SK-N-SH treated with all-trans-retinoic acid at 6 μM for 48 hours (cell line): Measurements from ENCODE around the gene MRPL58.

Experiments
- ATAC-seq: fragments of 200-7000 bp; cut with Tn5 transposase; 3 replicates; pipeline ENCODE4 v1.9.1; 2020; ENCODE audit warnings: mild to moderate bottlenecking, moderate library complexity
- ARNTL ChIP-seq: fragments of 450-650 bp; formaldehyde crosslinking; IDR thresholded peaks from 2 replicates; pipeline ENCODE4 v1.5.0; 2020; ENCODE audit warnings: low read depth, mild to moderate bottlenecking, moderate library complexity, borderline replicate concordance
- CSDC2 ChIP-seq: fragments of 250-450 bp; sonication (Bioruptor Pico); IDR thresholded peaks from 2 replicates; pipeline ENCODE4 v1.5.0; 2020; ENCODE audit warnings: mild to moderate bottlenecking, moderate library complexity
- GLIS3 ChIP-seq: fragments of 250-450 bp; sonication (Bioruptor Pico); IDR thresholded peaks from 2 replicates; pipeline ENCODE4 v1.5.0; 2020; ENCODE audit warnings: mild to moderate bottlenecking, moderate library complexity
- ISL1 ChIP-seq: fragments of 250-450 bp; sonication (Bioruptor Pico); IDR thresholded peaks from 2 replicates; pipeline ENCODE4 v2.1.2; 2022; ENCODE audit warnings: mild to moderate bottlenecking, moderate library complexity
- OSR1 ChIP-seq: fragments of 250-450 bp; sonication (Bioruptor Pico); IDR thresholded peaks from 2 replicates; pipeline ENCODE4 v1.8.0; 2022; ENCODE audit warnings: moderate library complexity, mild to moderate bottlenecking, inconsistent platforms
- PPARA ChIP-seq: fragments of 250-450 bp; sonication (Bioruptor Pico); IDR thresholded peaks from 2 replicates; pipeline ENCODE4 v1.5.0; 2020; ENCODE audit warnings: mild to moderate bottlenecking, borderline replicate concordance
- RARB ChIP-seq: fragments of 250-450 bp; sonication (Bioruptor Pico); IDR thresholded peaks from 2 replicates; pipeline ENCODE4 v1.8.0; 2021; ENCODE audit warnings: mild to moderate bottlenecking, moderate library complexity
- SNAI2 ChIP-seq: fragments of 250-450 bp; sonication (Bioruptor Pico); IDR thresholded peaks from 2 replicates; pipeline ENCODE4 v1.5.0; 2020; ENCODE audit warnings: mild to moderate bottlenecking, moderate library complexity
- TCF4 ChIP-seq: fragments of 250-450 bp; sonication (Bioruptor Pico); IDR thresholded peaks from 2 replicates; pipeline ENCODE4 v1.8.0; 2021; ENCODE audit warnings: mild to moderate bottlenecking, moderate library complexity, borderline replicate concordance
- TOX ChIP-seq: fragments of 250-450 bp; sonication (Bioruptor Pico); IDR thresholded peaks from 2 replicates; pipeline ENCODE4 v1.8.0; 2021; ENCODE audit warnings: mild to moderate bottlenecking, moderate library complexity, borderline replicate concordance
- ZC3H10 ChIP-seq: fragments of 250-450 bp; sonication (Bioruptor Pico); IDR thresholded peaks from 2 replicates; pipeline ENCODE4 v1.5.1; 2021; ENCODE audit warnings: mild to moderate bottlenecking, moderate library complexity
- ZFP3 ChIP-seq: fragments of 250-450 bp; sonication (Bioruptor Pico); IDR thresholded peaks from 2 replicates; pipeline ENCODE4 v1.5.0; 2020; ENCODE audit warnings: mild to moderate bottlenecking, moderate library complexity
- ZNF565 ChIP-seq: fragments of 450-650 bp; formaldehyde crosslinking; conservative IDR thresholded peaks from 2 replicates; pipeline ENCODE4 v1.5.0; 2020; ENCODE audit warnings: low read depth, mild to moderate bottlenecking, moderate library complexity
- ZNF70 ChIP-seq: fragments of 450-650 bp; formaldehyde crosslinking; IDR thresholded peaks from 2 replicates; pipeline ENCODE4 v1.5.0; 2020; ENCODE audit warnings: mild to moderate bottlenecking, moderate library complexity
- ZNF8 ChIP-seq: fragments of 450-650 bp; formaldehyde crosslinking; IDR thresholded peaks from 2 replicates; pipeline ENCODE4 v1.5.0; 2020; ENCODE audit warnings: mild to moderate bottlenecking, moderate library complexity
- TF ChIP-seq, protein P1 (sequence below): fragments of 250-450 bp; sonication (Bioruptor Pico); IDR thresholded peaks from 2 replicates; pipeline ENCODE4 v1.8.0; 2021; ENCODE audit warnings: low read depth, mild to moderate bottlenecking, moderate library complexity, borderline replicate concordance
- TF ChIP-seq, protein P2 (sequence below): fragments of 250-450 bp; sonication (Bioruptor Pico); IDR thresholded peaks from 2 replicates; pipeline ENCODE4 v1.8.0; 2020; ENCODE audit warnings: mild to moderate bottlenecking, moderate library complexity, borderline replicate concordance
- TF ChIP-seq, protein P3 (sequence below): fragments of 250-450 bp; sonication (Bioruptor Pico); IDR thresholded peaks from 2 replicates; pipeline ENCODE4 v1.5.1; 2021; ENCODE audit warnings: mild to moderate bottlenecking, moderate library complexity
- TF ChIP-seq, protein P4 (sequence below): fragments of 250-450 bp; sonication (Bioruptor Pico); IDR thresholded peaks from 2 replicates; pipeline ENCODE4 v1.5.0; 2020; ENCODE audit warnings: mild to moderate bottlenecking, moderate library complexity
- TF ChIP-seq, protein P5 (sequence below): fragments of 250-450 bp; sonication (Bioruptor Pico); IDR thresholded peaks from 2 replicates; pipeline ENCODE4 v1.5.1; 2020; ENCODE audit warnings: low read depth, mild to moderate bottlenecking, moderate library complexity

The MRPL58 gene

DNA sequence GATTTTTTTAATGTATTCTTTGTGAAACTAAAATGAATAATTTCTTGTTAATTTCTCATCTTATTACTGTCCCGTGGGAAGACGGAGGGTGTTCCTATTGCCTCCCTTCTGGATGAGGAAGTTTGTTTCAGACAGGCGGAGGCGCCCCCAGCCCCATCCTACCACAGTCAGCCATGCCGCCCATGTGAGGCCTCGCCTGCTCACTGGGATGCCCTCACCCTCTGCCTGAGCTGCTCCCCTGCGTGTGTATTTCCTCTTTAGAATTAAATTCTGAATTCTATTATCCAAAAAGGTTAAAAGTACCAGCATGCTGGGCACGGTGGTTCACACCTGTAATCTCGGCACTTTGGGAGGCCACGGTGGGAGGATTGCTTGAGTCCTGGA lies 48.6 kb downstream of the MRPL58 start:
- no peak for ATAC-seq
- TF ChIP-seq, protein P1, sequence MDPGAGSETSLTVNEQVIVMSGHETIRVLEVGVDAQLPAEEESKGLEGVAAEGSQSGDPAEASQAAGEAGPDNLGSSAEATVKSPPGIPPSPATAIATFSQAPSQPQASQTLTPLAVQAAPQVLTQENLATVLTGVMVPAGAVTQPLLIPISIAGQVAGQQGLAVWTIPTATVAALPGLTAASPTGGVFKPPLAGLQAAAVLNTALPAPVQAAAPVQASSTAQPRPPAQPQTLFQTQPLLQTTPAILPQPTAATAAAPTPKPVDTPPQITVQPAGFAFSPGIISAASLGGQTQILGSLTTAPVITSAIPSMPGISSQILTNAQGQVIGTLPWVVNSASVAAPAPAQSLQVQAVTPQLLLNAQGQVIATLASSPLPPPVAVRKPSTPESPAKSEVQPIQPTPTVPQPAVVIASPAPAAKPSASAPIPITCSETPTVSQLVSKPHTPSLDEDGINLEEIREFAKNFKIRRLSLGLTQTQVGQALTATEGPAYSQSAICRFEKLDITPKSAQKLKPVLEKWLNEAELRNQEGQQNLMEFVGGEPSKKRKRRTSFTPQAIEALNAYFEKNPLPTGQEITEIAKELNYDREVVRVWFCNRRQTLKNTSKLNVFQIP, result no peak
- no peak for TF ChIP-seq PPARA (CRISPR knock-in tag)
- no peak for TF ChIP-seq CSDC2
- no peak for TF ChIP-seq TOX (CRISPR knock-in tag)
- no peak for TF ChIP-seq ARNTL (CRISPR knock-in tag)

DNA sequence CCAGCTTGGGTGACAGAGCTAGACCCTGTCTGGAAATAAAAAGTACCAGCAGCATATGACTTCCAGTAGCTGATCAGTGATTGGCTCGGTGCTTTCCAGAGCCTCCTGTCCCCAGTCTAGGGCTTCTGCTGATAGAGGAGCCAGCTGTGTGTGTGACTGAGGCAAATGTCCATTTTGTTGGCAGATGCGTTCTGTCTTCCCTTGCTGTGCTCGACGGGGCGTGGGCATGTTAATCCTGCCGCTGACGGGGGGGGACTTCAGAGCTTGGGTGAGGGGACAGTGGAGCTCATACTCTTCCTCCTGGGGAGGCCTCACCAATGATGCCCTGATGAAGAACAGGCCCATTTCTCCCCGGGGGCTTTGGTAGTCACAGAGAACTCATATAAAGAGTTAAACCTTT lies 49.1 kb downstream of the MRPL58 start:
- TF ChIP-seq ZNF8 (CRISPR knock-in tag) (no peak), GLIS3 (CRISPR knock-in tag) (no peak), TCF4 (CRISPR knock-in tag) (no peak), ZC3H10 (no peak), OSR1 (no peak), ISL1 (CRISPR knock-in tag) (no peak), ZFP3 (CRISPR knock-in tag) (no peak), ARNTL (CRISPR knock-in tag) (no peak)
- TF ChIP-seq, protein P2, sequence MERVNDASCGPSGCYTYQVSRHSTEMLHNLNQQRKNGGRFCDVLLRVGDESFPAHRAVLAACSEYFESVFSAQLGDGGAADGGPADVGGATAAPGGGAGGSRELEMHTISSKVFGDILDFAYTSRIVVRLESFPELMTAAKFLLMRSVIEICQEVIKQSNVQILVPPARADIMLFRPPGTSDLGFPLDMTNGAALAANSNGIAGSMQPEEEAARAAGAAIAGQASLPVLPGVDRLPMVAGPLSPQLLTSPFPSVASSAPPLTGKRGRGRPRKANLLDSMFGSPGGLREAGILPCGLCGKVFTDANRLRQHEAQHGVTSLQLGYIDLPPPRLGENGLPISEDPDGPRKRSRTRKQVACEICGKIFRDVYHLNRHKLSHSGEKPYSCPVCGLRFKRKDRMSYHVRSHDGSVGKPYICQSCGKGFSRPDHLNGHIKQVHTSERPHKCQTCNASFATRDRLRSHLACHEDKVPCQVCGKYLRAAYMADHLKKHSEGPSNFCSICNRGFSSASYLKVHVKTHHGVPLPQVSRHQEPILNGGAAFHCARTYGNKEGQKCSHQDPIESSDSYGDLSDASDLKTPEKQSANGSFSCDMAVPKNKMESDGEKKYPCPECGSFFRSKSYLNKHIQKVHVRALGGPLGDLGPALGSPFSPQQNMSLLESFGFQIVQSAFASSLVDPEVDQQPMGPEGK, result no peak
- TF ChIP-seq, protein P3, sequence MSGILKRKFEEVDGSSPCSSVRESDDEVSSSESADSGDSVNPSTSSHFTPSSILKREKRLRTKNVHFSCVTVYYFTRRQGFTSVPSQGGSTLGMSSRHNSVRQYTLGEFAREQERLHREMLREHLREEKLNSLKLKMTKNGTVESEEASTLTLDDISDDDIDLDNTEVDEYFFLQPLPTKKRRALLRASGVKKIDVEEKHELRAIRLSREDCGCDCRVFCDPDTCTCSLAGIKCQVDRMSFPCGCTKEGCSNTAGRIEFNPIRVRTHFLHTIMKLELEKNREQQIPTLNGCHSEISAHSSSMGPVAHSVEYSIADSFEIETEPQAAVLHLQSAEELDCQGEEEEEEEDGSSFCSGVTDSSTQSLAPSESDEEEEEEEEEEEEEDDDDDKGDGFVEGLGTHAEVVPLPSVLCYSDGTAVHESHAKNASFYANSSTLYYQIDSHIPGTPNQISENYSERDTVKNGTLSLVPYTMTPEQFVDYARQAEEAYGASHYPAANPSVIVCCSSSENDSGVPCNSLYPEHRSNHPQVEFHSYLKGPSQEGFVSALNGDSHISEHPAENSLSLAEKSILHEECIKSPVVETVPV (CRISPR knock-in tag), result no peak
- no peak for ATAC-seq

DNA sequence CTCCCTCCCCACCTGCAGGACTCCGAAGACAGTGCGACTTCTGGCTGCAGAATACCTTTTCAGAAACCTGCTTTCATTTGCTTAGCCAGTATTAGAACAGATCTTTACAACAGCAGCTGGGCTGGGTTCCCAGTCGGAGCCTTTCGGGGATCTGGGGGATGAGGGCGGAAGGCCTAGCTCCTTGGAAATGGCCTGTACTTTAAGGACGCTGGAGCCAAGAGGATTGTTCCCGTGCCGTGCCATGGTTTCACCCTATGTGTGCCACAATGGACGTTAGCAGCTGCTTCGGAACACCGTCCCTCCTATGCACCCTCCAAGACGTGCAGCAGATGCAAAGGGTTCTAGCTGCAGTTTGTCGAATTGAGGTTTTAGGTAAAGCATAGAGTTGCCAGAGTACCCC lies 50.7 kb downstream of the MRPL58 start:
- no peak for ATAC-seq
- no peak for TF ChIP-seq ZC3H10
- no peak for TF ChIP-seq RARB (CRISPR knock-in tag)

DNA sequence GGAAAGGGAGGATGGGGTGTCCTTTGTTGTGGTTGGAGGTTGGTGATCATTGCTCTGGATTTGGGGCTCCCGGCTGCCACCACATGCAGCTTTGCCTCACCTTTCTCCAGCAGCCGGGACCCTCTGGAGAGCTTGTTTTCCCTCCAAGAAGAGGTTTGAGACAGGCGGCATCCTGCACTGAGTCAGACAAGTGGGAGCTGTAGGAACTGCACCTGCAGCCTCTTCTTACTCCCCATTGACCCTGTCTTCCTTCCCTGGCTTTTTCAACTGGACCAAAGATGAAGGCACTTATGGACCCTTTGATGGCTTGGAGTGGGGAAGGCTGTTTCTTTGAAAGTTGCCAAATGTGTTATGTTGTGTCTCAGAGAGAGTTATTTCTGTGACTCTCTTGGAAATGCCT lies 51.2 kb downstream of the MRPL58 start:
- ATAC-seq, result no peak
- TF ChIP-seq, protein P3 (CRISPR knock-in tag), result no peak
- TF ChIP-seq, protein P4, sequence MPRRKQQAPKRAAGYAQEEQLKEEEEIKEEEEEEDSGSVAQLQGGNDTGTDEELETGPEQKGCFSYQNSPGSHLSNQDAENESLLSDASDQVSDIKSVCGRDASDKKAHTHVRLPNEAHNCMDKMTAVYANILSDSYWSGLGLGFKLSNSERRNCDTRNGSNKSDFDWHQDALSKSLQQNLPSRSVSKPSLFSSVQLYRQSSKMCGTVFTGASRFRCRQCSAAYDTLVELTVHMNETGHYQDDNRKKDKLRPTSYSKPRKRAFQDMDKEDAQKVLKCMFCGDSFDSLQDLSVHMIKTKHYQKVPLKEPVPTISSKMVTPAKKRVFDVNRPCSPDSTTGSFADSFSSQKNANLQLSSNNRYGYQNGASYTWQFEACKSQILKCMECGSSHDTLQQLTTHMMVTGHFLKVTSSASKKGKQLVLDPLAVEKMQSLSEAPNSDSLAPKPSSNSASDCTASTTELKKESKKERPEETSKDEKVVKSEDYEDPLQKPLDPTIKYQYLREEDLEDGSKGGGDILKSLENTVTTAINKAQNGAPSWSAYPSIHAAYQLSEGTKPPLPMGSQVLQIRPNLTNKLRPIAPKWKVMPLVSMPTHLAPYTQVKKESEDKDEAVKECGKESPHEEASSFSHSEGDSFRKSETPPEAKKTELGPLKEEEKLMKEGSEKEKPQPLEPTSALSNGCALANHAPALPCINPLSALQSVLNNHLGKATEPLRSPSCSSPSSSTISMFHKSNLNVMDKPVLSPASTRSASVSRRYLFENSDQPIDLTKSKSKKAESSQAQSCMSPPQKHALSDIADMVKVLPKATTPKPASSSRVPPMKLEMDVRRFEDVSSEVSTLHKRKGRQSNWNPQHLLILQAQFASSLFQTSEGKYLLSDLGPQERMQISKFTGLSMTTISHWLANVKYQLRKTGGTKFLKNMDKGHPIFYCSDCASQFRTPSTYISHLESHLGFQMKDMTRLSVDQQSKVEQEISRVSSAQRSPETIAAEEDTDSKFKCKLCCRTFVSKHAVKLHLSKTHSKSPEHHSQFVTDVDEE (CRISPR knock-in tag), result no peak
- TF ChIP-seq TCF4 (CRISPR knock-in tag), result no peak
- TF ChIP-seq PPARA (CRISPR knock-in tag), result no peak
- no peak for TF ChIP-seq OSR1
- no peak for TF ChIP-seq ZNF70 (CRISPR knock-in tag)
- no peak for TF ChIP-seq ZNF565 (CRISPR knock-in tag)
- no peak for TF ChIP-seq TOX (CRISPR knock-in tag)
- TF ChIP-seq, all 23 proteins: peak for 0

DNA sequence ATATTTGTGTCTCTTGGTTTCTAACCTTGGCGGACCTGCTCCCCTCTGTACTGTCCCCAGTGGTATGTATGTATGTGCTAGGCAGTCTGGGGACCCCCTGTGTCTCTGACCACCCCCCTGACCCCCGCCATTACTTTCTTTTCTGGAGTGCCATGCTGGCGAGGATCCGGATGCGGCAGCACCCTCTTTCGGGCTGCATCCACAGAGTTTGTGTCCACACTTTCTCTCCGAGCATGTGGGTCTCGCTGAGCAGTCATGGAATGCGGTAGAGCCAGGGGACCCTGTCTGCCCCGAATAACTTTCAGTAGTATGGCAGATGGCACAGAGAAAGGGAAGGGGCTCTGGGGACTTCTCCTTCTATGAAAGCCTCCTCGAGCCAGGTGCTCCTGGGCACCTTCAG lies 51.6 kb downstream of the MRPL58 start:
- no peak for ATAC-seq
- TF ChIP-seq, protein P5, sequence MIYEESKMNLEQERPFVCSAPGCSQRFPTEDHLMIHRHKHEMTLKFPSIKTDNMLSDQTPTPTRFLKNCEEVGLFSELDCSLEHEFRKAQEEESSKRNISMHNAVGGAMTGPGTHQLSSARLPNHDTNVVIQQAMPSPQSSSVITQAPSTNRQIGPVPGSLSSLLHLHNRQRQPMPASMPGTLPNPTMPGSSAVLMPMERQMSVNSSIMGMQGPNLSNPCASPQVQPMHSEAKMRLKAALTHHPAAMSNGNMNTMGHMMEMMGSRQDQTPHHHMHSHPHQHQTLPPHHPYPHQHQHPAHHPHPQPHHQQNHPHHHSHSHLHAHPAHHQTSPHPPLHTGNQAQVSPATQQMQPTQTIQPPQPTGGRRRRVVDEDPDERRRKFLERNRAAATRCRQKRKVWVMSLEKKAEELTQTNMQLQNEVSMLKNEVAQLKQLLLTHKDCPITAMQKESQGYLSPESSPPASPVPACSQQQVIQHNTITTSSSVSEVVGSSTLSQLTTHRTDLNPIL (CRISPR knock-in tag), result no peak
- TF ChIP-seq, protein P1, result no peak
- no peak for TF ChIP-seq ISL1 (CRISPR knock-in tag)
- no peak for TF ChIP-seq SNAI2 (CRISPR knock-in tag)
- no peak for TF ChIP-seq PPARA (CRISPR knock-in tag)
